ENCODE results near the gene NAT9. TPM values are rescaled to one million over a fixed set of nuclear protein-coding genes. Genes with fewer than 3 reads are reported as not detected.

The NAT9 gene
- total and polyA plus RNA-seq, 9 donors = 19.7 to 87.0 (median 56.5) TPM

DNA sequence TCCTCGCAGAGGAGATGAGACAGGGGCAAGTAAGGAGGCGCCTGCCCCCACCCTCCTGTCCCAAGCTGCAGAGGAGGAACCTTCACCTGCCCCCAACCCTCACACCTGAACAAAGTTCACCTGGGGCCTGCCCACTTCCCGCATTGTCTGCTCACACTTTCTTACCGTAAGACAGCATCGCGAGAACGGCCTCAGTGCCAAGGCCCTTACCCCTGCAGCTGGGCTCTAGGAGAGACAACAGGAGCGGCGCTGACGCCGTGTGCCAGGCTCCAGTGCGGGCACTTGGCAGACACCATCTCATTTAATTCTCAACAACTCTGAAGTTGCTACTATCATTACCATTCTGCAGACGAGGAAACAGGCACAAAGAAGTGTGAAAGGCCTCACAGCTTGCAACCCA lies 4.1 kb downstream of the NAT9 start:
- Histone ChIP-seq H3K4me1 (ENCODE audit: insufficient read depth) (peaks cover 7% of the 10 kb centered on the region), H3K36me3 (no peaks in the 10 kb centered on the region), H3K4me3 (no peak overlapping the region), H3K27me3 (no peaks in the 10 kb centered on the region), H3K9me3 (no peaks in the 10 kb centered on the region), H3K27ac (no peak overlapping the region)
- no peak for TF ChIP-seq POLR2A (IDR thresholded peaks at IDR 0.05)
- TF ChIP-seq, protein P1, sequence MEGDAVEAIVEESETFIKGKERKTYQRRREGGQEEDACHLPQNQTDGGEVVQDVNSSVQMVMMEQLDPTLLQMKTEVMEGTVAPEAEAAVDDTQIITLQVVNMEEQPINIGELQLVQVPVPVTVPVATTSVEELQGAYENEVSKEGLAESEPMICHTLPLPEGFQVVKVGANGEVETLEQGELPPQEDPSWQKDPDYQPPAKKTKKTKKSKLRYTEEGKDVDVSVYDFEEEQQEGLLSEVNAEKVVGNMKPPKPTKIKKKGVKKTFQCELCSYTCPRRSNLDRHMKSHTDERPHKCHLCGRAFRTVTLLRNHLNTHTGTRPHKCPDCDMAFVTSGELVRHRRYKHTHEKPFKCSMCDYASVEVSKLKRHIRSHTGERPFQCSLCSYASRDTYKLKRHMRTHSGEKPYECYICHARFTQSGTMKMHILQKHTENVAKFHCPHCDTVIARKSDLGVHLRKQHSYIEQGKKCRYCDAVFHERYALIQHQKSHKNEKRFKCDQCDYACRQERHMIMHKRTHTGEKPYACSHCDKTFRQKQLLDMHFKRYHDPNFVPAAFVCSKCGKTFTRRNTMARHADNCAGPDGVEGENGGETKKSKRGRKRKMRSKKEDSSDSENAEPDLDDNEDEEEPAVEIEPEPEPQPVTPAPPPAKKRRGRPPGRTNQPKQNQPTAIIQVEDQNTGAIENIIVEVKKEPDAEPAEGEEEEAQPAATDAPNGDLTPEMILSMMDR (IDR thresholded peaks at IDR 0.05) = no peak
- no peak for TF ChIP-seq EP300 (IDR thresholded peaks at IDR 0.05)
- intact Hi-C loops (cut with DNase I) = no loop called here
- WGBS, 3 donors = 88 to 91% (median 88%) methylated on average over 13 of the region's 13 CpGs
- DNase-seq = no peak

GRCh38 chr17:74771319-74771914 lies 4.7 kb downstream of the NAT9 start:
- WGBS, 3 donors = 63 to 74% (median 73%) methylated on average over 9 of the region's 9 CpGs
- Histone ChIP-seq H3K4me3 (no peak overlapping the region), H3K27ac (no peak overlapping the region), H3K9me3 (no peaks in the 10 kb centered on the region), H3K4me1 (ENCODE audit: insufficient read depth) (peaks cover 3% of the 10 kb centered on the region), H3K36me3 (no peaks in the 10 kb centered on the region), H3K27me3 (no peaks in the 10 kb centered on the region)
- TF ChIP-seq EP300 (IDR thresholded peaks at IDR 0.05) = no peak
- TF ChIP-seq POLR2A (IDR thresholded peaks at IDR 0.05) = no peak
- TF ChIP-seq, protein P1 (IDR thresholded peaks at IDR 0.05) = no peak
- intact Hi-C loops (cut with DNase I) = no loop called here
- DNase-seq = no peak

DNA sequence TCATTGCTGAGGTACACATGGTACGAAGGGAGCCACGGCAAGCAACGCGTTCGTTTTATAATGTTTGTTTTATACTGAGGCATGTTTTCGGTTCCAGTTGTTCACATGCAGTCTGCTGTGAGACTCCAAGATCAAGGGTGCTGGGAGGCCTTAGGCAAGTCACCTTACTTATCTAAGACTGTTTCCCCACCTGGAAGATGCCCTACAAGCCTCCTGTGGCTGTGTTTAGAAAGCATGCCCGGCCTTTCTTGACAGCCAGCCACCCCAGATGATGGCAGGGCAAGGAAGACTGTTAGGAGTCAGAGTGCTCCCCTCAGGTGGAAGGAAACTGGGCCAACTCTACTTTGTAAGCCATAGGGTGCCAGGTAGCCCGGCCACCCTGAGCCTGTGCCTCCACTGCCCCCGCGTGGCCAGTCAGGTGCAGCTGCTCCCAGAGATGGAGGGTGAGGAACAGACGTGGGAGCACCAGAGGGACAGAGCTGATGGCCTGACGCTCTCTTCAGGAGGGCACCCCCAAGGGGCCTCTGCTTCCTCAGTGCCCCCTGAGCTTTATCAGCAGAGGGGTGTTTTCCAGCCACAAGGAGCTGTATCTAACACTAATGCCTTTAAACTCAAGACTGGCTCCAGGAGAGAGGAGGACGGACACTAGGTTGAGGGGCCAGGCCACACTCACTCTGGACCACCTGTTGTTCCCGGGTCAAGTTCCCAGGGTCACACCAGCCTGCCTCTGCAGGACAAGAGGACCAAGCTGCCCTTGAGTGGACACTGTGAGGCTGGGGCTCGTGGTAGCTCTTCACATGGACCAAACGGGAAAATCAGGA lies 5.4 kb downstream of the NAT9 start:
- TF ChIP-seq POLR2A (IDR thresholded peaks at IDR 0.05) (no peak), EP300 (IDR thresholded peaks at IDR 0.05) (no peak)
- TF ChIP-seq, protein P1 (IDR thresholded peaks at IDR 0.05) = peak in 1 of 3 donors; percentile 34
- H3K9me3 ChIP-seq = no peaks in the 10 kb centered on the region
- H3K4me3 ChIP-seq = no peak overlapping the region
- WGBS, 3 donors = 52 to 59% (median 57%) methylated on average over 16 of the region's 16 CpGs
- H3K36me3 ChIP-seq = no peaks in the 10 kb centered on the region
- H3K4me1 ChIP-seq (ENCODE audit: insufficient read depth) = peaks cover 3% of the 10 kb centered on the region
- DNase-seq = peak in 3 of 5 donors; percentile 47 to 71 (median 58)
- no peaks in the 10 kb centered on the region for H3K27me3 ChIP-seq
- intact Hi-C loops (cut with DNase I) = no loop called here
- no peak overlapping the region for H3K27ac ChIP-seq

DNA sequence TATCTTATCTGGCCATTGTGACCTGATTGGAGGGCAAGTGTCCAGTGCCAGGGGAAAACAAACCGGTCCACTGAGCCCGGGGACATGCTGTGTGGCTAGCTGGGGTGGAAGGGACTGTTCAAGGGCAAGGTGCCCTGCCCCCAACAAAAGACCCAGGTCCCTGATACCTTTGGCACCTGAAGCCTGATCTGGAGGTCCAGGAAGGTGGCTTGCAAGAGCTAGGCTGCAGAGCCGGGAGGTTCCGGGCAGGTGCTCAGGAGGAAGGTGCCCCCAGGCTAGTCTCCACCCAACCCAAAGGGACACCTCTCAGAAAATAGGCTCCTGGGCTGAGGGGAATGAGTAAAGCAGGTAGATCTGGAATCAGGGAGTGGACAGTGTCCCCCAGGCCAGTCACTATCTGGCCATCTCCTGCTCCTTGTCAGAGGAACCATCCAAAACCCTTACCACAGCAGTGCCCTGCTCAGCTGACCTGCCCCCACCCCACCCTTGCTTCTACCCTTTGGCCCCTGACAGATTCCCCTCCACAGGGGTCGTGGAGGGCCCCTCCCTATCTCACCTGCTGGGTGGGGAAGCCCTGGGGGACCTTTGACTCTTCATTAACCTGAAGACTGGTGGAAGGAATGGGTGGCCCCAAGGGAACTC lies 6.2 kb downstream of the NAT9 start:
- intact Hi-C loops (cut with DNase I) = no loop called here
- Histone ChIP-seq H3K36me3 (no peaks in the 10 kb centered on the region), H3K27me3 (no peaks in the 10 kb centered on the region), H3K9me3 (no peaks in the 10 kb centered on the region), H3K4me1 (ENCODE audit: insufficient read depth) (no peaks in the 10 kb centered on the region), H3K27ac (no peak overlapping the region), H3K4me3 (no peak overlapping the region)
- 50 to 58% (median 51%) methylated on average over 5 of the region's 5 CpGs for WGBS, 3 donors
- DNase-seq = no peak
- TF ChIP-seq POLR2A (IDR thresholded peaks at IDR 0.05) (no peak), EP300 (IDR thresholded peaks at IDR 0.05) (no peak)
- TF ChIP-seq, protein P1 (IDR thresholded peaks at IDR 0.05) = no peak
